SK-N-SH (cell line): ENCODE measurements around the gene CDH4. TPM values are rescaled to one million over a fixed set of nuclear protein-coding genes. Genes with fewer than 3 reads are reported as not detected.

ENCODE experiments used
- CTCF ChIA-PET: fragments of 300-600, 350-600 bp; formaldehyde crosslinking; extraction: SDS; loops from one replicate; lab custom pipeline; 2021; lab: Yijun Ruan, JAX
- POLR2A ChIA-PET: fragments of 350-600 bp; sonication (Branson Sonifier 250); formaldehyde crosslinking; extraction: SDS; loops from one replicate; lab custom pipeline; 2020; ENCODE audit warnings: antibody characterized with exemption, inconsistent platforms; lab: Yijun Ruan, JAX
- DNase-seq: peaks from one replicate; pipeline ENCODE4 v3.0.0; 2012
- H2AFZ ChIP-seq: fragments of 200-600 bp; sonication (generic); 2 replicates; pipeline ENCODE4 v1.8.1; 2016; ENCODE audit warnings: antibody characterized with exemption, mild to moderate bottlenecking, low read depth
- H3F3A ChIP-seq: fragments of 200-600 bp; sonication (generic); replicated peaks from 2 replicates; pipeline ENCODE3; 2016; ENCODE audit warnings: antibody characterized with exemption, mild to moderate bottlenecking; ENCODE audit not compliant: insufficient read depth
- H3K27ac ChIP-seq, 2 experiments: fragments of 200-500 bp in 1 of 2; fragments of 200-600 bp in 1 of 2; sonication (Bioruptor generic) in 1 of 2; sonication (generic), shearing (Covaris generic) in 1 of 2; 2 replicates each; pipeline versions ENCODE4 v1.5.1 to v1.6.1; 2014 to 2016; ENCODE audit warnings: low read depth in 2 of 2, inconsistent platforms in 1 of 2, low read length in 1 of 2, mild to moderate bottlenecking in 1 of 2, mixed read lengths in 1 of 2
- H3K27me3 ChIP-seq: fragments of 200-600 bp; sonication (generic), shearing (Covaris generic); 2 replicates; pipeline ENCODE4 v1.6.1; 2016; ENCODE audit warnings: mixed run types; ENCODE audit not compliant: insufficient read depth
- H3K36me3 ChIP-seq, 2 experiments: fragments of 200-500 bp in 1 of 2; fragments of 200-600 bp in 1 of 2; sonication (Bioruptor generic) in 1 of 2; sonication (generic) in 1 of 2; replicated peaks in 1 of 2; 2 replicates each; pipeline versions ENCODE3 to v1.5.1; 2014 to 2016; ENCODE audit warnings: low read length in 1 of 2, mild to moderate bottlenecking in 1 of 2; ENCODE audit not compliant: insufficient read depth in 2 of 2, control insufficient read depth in 1 of 2
- H3K4me1 ChIP-seq, 2 experiments: fragments of 200-500 bp in 1 of 2; fragments of 200-600 bp in 1 of 2; sonication (Bioruptor generic) in 1 of 2; sonication (generic), shearing (Covaris generic) in 1 of 2; 2 replicates each; pipeline versions ENCODE4 v1.5.1 to v1.6.1; 2014 to 2016; ENCODE audit warnings: low read depth in 1 of 2, low read length in 1 of 2, mixed run types in 1 of 2; ENCODE audit not compliant: insufficient read depth in 2 of 2, control insufficient read depth in 1 of 2
- H3K4me2 ChIP-seq: fragments of 200-600 bp; sonication (generic), shearing (Covaris generic); 2 replicates; pipeline ENCODE4 v1.6.1; 2017; ENCODE audit warnings: mixed run types
- H3K4me3 ChIP-seq, 2 experiments: fragments of 200-500 bp in 1 of 2; fragments of 200-600 bp in 1 of 2; sonication (Bioruptor generic) in 1 of 2; sonication (generic), shearing (Covaris generic) in 1 of 2; 2 replicates each; pipeline versions ENCODE4 v1.5.1 to v1.8.1; 2014 to 2016; ENCODE audit warnings: low read depth in 2 of 2, inconsistent platforms in 1 of 2, low read length in 1 of 2, mild to moderate bottlenecking in 1 of 2, mixed read lengths in 1 of 2, moderate library complexity in 1 of 2
- H3K79me2 ChIP-seq: fragments of 200-600 bp; sonication (generic); 2 replicates; pipeline ENCODE4 v1.8.1; 2017; ENCODE audit warnings: mild to moderate bottlenecking; ENCODE audit not compliant: insufficient read depth
- H3K9ac ChIP-seq: fragments of 200-600 bp; sonication (generic); 2 replicates; pipeline ENCODE4 v1.6.1; 2017; ENCODE audit warnings: mixed run types
- H3K9me2 ChIP-seq: fragments of 200-600 bp; sonication (generic); 2 replicates; pipeline ENCODE4 v1.6.1; 2017; ENCODE audit warnings: mixed run types
- H3K9me3 ChIP-seq: fragments of 200-600 bp; sonication (generic); 2 replicates; pipeline ENCODE4 v1.6.1; 2017; ENCODE audit warnings: mixed run types, mild to moderate bottlenecking, moderate library complexity
- H4K20me1 ChIP-seq: fragments of 200-600 bp; sonication (generic); 2 replicates; pipeline ENCODE4 v1.6.1; 2017; ENCODE audit warnings: mild to moderate bottlenecking, mixed run types; ENCODE audit not compliant: insufficient read depth
- CTCF ChIP-seq: fragments of 200-600 bp; sonication (generic); IDR thresholded peaks from 2 replicates; pipeline ENCODE4 v1.6.1; 2017; ENCODE audit warnings: antibody characterized with exemption, mild to moderate bottlenecking, moderate library complexity
- EP300 ChIP-seq, 2 experiments: IDR thresholded peaks; 2 replicates each; pipeline versions ENCODE4 v1.4.0 to v1.6.1; 2012; ENCODE audit warnings: borderline replicate concordance in 1 of 2, low read depth in 1 of 2, low read length in 1 of 2
- EZH2phosphoT487 ChIP-seq: fragments of 200-600 bp; sonication (generic); IDR thresholded peaks from 2 replicates; pipeline ENCODE4 v1.6.1; 2017; ENCODE audit warnings: low read depth, mixed run types, mild to moderate bottlenecking, antibody characterized with exemption, moderate library complexity, borderline replicate concordance
- JUND ChIP-seq: IDR thresholded peaks from 2 replicates; pipeline ENCODE4 v1.4.0; 2012
- MEF2A ChIP-seq: IDR thresholded peaks from 2 replicates; pipeline ENCODE4 v1.4.0; 2012; ENCODE audit warnings: low read depth, borderline replicate concordance
- NRF1 ChIP-seq: IDR thresholded peaks from 2 replicates; pipeline ENCODE4 v1.6.1; 2012; ENCODE audit warnings: low read depth, mild to moderate bottlenecking, low read length
- POLR2AphosphoS5 ChIP-seq: IDR thresholded peaks from 2 replicates; pipeline ENCODE4 v1.6.1; 2012; ENCODE audit warnings: low read depth, low read length
- RAD21 ChIP-seq: IDR thresholded peaks from 2 replicates; pipeline ENCODE4 v1.6.1; 2012; ENCODE audit warnings: mild to moderate bottlenecking, low read length
- RCOR1 ChIP-seq: fragments of 150-350 bp; IDR thresholded peaks from 2 replicates; pipeline ENCODE4 v1.6.1; 2017; ENCODE audit warnings: antibody characterized with exemption, low read length
- TEAD4 ChIP-seq: IDR thresholded peaks from 2 replicates; pipeline ENCODE4 v1.4.0; 2012; ENCODE audit warnings: mild to moderate bottlenecking, borderline replicate concordance; ENCODE audit not compliant: insufficient read depth
- WGBS: methylation state at CpG from one replicate; pipeline ENCODE4 v1.1.6; 2017; ENCODE audit warnings: low lambda C conversion rate; 5-methylcytosine and 5-hydroxymethylcytosine counted together
- polyA plus RNA-seq, 3 experiments: library from polyadenylated mRNA; depleted of rRNA; stranded (reverse); fragments of >200 nt; gene quantifications; 2 replicates each; pipeline ENCODE4 v1.2.3, GENCODE V29; 2012
- TF ChIP-seq, protein P1 (sequence below): IDR thresholded peaks from 2 replicates; pipeline ENCODE4 v1.4.0; 2012; ENCODE audit warnings: low read depth

The CDH4 gene
- polyA plus RNA-seq, 1 of the 3 experiments (the other 2 are of a cell fraction) = not detected

- no peaks in the 10 kb centered on the region for H3F3A ChIP-seq
- ChIA-PET POLR2A (no interaction called here), CTCF (interaction anchor here (0.7 to 2.1 kb wide), 2 partner anchors 42 to 709 kb away, joined by 3 to 6 read pairs; no protein-coding TSS in a partner anchor)
- TF ChIP-seq RAD21 (no peak), JUND (no peak), MEF2A (no peak), CTCF (no peak), POLR2AphosphoS5 (no peak), EZH2phosphoT487 (no peak), TEAD4 (no peak)
- TF ChIP-seq, protein P1, sequence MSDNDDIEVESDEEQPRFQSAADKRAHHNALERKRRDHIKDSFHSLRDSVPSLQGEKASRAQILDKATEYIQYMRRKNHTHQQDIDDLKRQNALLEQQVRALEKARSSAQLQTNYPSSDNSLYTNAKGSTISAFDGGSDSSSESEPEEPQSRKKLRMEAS = no peak
- no peaks in the 10 kb centered on the region for H3K36me3 ChIP-seq
- no peak overlapping the region for H3K9ac ChIP-seq
- no peak overlapping the region for H3K27ac ChIP-seq
- no peak overlapping the region for H3K4me3 ChIP-seq
- 54% methylated on average over 16 of the region's 31 CpGs for WGBS
- H3K4me2 ChIP-seq = no peak overlapping the region
- DNase-seq = no peak
- H3K9me2 ChIP-seq = no peaks in the 10 kb centered on the region
- no peaks in the 10 kb centered on the region for H3K27me3 ChIP-seq
- H3K4me1 ChIP-seq = no peaks in the 10 kb centered on the region
- no peaks in the 10 kb centered on the region for H3K9me3 ChIP-seq
- H2AFZ ChIP-seq = no peak overlapping the region
- H3K79me2 ChIP-seq = no peaks in the 10 kb centered on the region
- H4K20me1 ChIP-seq = no peaks in the 10 kb centered on the region
Measured at GRCh38 chr20:61937963-61938838, 686.1 kb downstream of the CDH4 start.

GRCh38 chr20:61938839-61939690 is 687.0 kb downstream of the CDH4 start:
- no peaks in the 10 kb centered on the region for H4K20me1 ChIP-seq
- ChIA-PET CTCF (interaction anchor here (2.1 kb wide), 1 partner anchor 43 kb away, joined by 6 read pairs; no protein-coding TSS in a partner anchor), POLR2A (no interaction called here)
- no peaks in the 10 kb centered on the region for H3K9me2 ChIP-seq
- H3K4me1 ChIP-seq = no peaks in the 10 kb centered on the region
- no peak for TF ChIP-seq MEF2A
- no peak for TF ChIP-seq NRF1
- no peak for TF ChIP-seq RCOR1
- no peak for TF ChIP-seq RAD21
- no peak for TF ChIP-seq EP300 (IDR thresholded peaks at IDR 0.05; ENCODE audit: borderline replicate concordance in 1 of 2, low read depth in 1 of 2, low read length in 1 of 2)
- no peak overlapping the region for H3K4me3 ChIP-seq
- no peak overlapping the region for H2AFZ ChIP-seq
- H3K4me2 ChIP-seq = no peak overlapping the region
- H3K79me2 ChIP-seq = no peaks in the 10 kb centered on the region
- no peaks in the 10 kb centered on the region for H3K36me3 ChIP-seq
- WGBS = 56% methylated on average over 21 of the region's 27 CpGs
- no peak overlapping the region for H3K27ac ChIP-seq
- no peaks in the 10 kb centered on the region for H3K9me3 ChIP-seq
- H3K9ac ChIP-seq = no peak overlapping the region
- DNase-seq = no peak
- no peaks in the 10 kb centered on the region for H3F3A ChIP-seq
- H3K27me3 ChIP-seq = no peaks in the 10 kb centered on the region
